Endothelial cell of umbilical vein (primary cell): Measurements from ENCODE around the gene SIRPA. TPM values are rescaled to one million over a fixed set of nuclear protein-coding genes. Genes with fewer than 3 reads are reported as not detected.

Experiments used
- BruUV-seq: library from RNA; stranded (reverse); fragments of 400-500 nt; replicated peaks from 2 replicates; lab custom pipeline; 2021; lab: Mats Ljungman, UMichigan
- CTCF ChIA-PET: fragments of 300-600, 350-600 bp; sonication (Branson Sonifier 250); formaldehyde crosslinking; loops from one replicate; lab custom pipeline; 2021; ENCODE audit warnings: antibody characterized with exemption, inconsistent platforms; lab: Charles Lee
- POLR2A ChIA-PET: fragments of 300-600, 350-600 bp; sonication (Branson Sonifier 250); formaldehyde crosslinking; loops from one replicate; lab custom pipeline; 2021; ENCODE audit warnings: antibody characterized with exemption, inconsistent platforms; lab: Charles Lee
- DNase-seq: peaks from one replicate; pipeline ENCODE4 v3.0.0-alpha.2; 2011; ENCODE audit warnings: low read depth, low spot score
- FAIRE-seq: peaks from 2 replicates; lab custom pipeline; 2011; peaks lifted over from hg19 to GRCh38; lab: Jason Lieb, UNC
- H2AFZ ChIP-seq: 2 replicates; pipeline ENCODE4 v1.6.0; 2012; ENCODE audit warnings: low read depth, low read length, control low read depth, inconsistent platforms
- H3K27ac ChIP-seq: 2 replicates; pipeline ENCODE4 v1.5.1; 2011; ENCODE audit warnings: low read depth, mild to moderate bottlenecking, control low read depth, low read length, moderate library complexity; ENCODE audit not compliant: insufficient read depth
- H3K27me3 ChIP-seq, 2 experiments: 2 replicates each; pipeline versions ENCODE4 v1.6.0 to v1.6.1; 2011; ENCODE audit warnings: low read length in 2 of 2, mixed read lengths in 1 of 2; ENCODE audit not compliant: control insufficient read depth in 2 of 2, insufficient read depth in 2 of 2
- H3K36me3 ChIP-seq, 2 experiments: 2 replicates in 1 of 2; 3 replicates in 1 of 2; pipeline ENCODE4 v1.5.1; 2011; ENCODE audit warnings: low read length in 2 of 2, mild to moderate bottlenecking in 1 of 2, moderate library complexity in 1 of 2; ENCODE audit not compliant: control insufficient read depth in 2 of 2, insufficient read depth in 2 of 2; ENCODE audit errors: extremely low read depth in 1 of 2
- H3K4me1 ChIP-seq: 3 replicates; pipeline ENCODE4 v1.5.1; 2011; ENCODE audit warnings: mild to moderate bottlenecking, low read length; ENCODE audit not compliant: control insufficient read depth, insufficient read depth; ENCODE audit errors: extremely low read depth
- H3K4me2 ChIP-seq: 2 replicates; pipeline ENCODE4 v1.6.1; 2011; ENCODE audit warnings: low read length, control low read depth, mixed read lengths; ENCODE audit not compliant: insufficient read depth
- H3K4me3 ChIP-seq, 3 experiments: fragments of 200-600 bp in 1 of 3; sonication (generic), shearing (Covaris generic) in 1 of 3; replicated peaks in 1 of 3; 2 replicates each; pipeline ENCODE4 v1.5.1; 2011 to 2016; ENCODE audit warnings: control low read depth in 3 of 3, low read length in 3 of 3, mild to moderate bottlenecking in 2 of 3, inconsistent platforms in 1 of 3, low read depth in 1 of 3, moderate library complexity in 1 of 3; ENCODE audit not compliant: insufficient read depth in 1 of 3
- H3K79me2 ChIP-seq: 2 replicates; pipeline ENCODE4 v1.6.0; 2012; ENCODE audit warnings: low read length, inconsistent platforms; ENCODE audit not compliant: control insufficient read depth, insufficient read depth
- H3K9ac ChIP-seq: replicated peaks from 2 replicates; pipeline ENCODE3; 2011; ENCODE audit warnings: low read length, control low read depth; ENCODE audit not compliant: insufficient read depth; ENCODE audit errors: extremely low read depth
- H3K9me1 ChIP-seq: replicated peaks from 3 replicates; pipeline ENCODE4 v1.6.0; 2011; ENCODE audit warnings: mild to moderate bottlenecking, low read length; ENCODE audit not compliant: control insufficient read depth, insufficient read depth; ENCODE audit errors: extremely low read depth
- H3K9me3 ChIP-seq: replicated peaks from 2 replicates; pipeline ENCODE4 v1.5.1; 2012; ENCODE audit warnings: low read length, inconsistent platforms; ENCODE audit not compliant: control insufficient read depth, insufficient read depth
- H4K20me1 ChIP-seq: replicated peaks from 2 replicates; pipeline ENCODE3; 2011; ENCODE audit warnings: mild to moderate bottlenecking, low read length; ENCODE audit not compliant: control insufficient read depth, insufficient read depth; ENCODE audit errors: extremely low read depth
- CTCF ChIP-seq, 2 donors: IDR thresholded peaks; 1 replicate in 1 of 2; 2 replicates in 1 of 2; pipeline ENCODE4 v1.5.1; 2011; ENCODE audit warnings: low read length in 2 of 2, mild to moderate bottlenecking in 2 of 2, moderate library complexity in 2 of 2, control low read depth in 1 of 2, inconsistent platforms in 1 of 2, low read depth in 1 of 2; ENCODE audit not compliant: insufficient read depth in 1 of 2; ENCODE audit errors: extremely low read depth in 1 of 2
- EZH2 ChIP-seq: IDR thresholded peaks from 2 replicates; pipeline ENCODE4 v1.6.1; 2012; ENCODE audit warnings: borderline replicate concordance, low read depth, mild to moderate bottlenecking, moderate library complexity, low read length, inconsistent platforms; ENCODE audit not compliant: severe bottlenecking
- FOS ChIP-seq: IDR thresholded peaks from 2 replicates; pipeline ENCODE4 v1.6.1; 2011; ENCODE audit warnings: mild to moderate bottlenecking, low read length, moderate library complexity, borderline replicate concordance; ENCODE audit not compliant: insufficient read depth
- GATA2 ChIP-seq: IDR thresholded peaks from 2 replicates; pipeline ENCODE4 v1.7.0; 2011; ENCODE audit warnings: low read depth, mild to moderate bottlenecking, moderate library complexity, mixed read lengths, low read length; ENCODE audit not compliant: insufficient read length, insufficient read depth
- JUN ChIP-seq: IDR thresholded peaks from 2 replicates; pipeline ENCODE4 v1.6.1; 2011; ENCODE audit warnings: borderline replicate concordance, low read depth; ENCODE audit not compliant: insufficient read length, insufficient read depth
- MAX ChIP-seq: IDR thresholded peaks from 2 replicates; pipeline ENCODE4 v1.6.1; 2011; ENCODE audit not compliant: insufficient read depth, insufficient read length
- MYC ChIP-seq: IDR thresholded peaks from one replicate; pipeline ENCODE4 v1.6.1; 2011; ENCODE audit warnings: mild to moderate bottlenecking, low read depth, low read length
- POLR2A ChIP-seq: IDR thresholded peaks from 2 replicates; pipeline ENCODE4 v1.6.1; 2012; ENCODE audit warnings: low read depth, mild to moderate bottlenecking, control low read depth, low read length
- POLR2AphosphoS5 ChIP-seq: IDR thresholded peaks from 2 replicates; pipeline ENCODE4 v1.6.1; 2012; ENCODE audit warnings: low read depth, mild to moderate bottlenecking, control low read depth, low read length, moderate library complexity; ENCODE audit not compliant: insufficient read depth
- dilution Hi-C: fragments of 300-500 bp; cut with MboI; formaldehyde crosslinking; loops from one replicate; pipeline ENCODE4 v1.15.0; 2019; ENCODE audit warnings: low sequenced_read_pairs; ENCODE audit not compliant: extremely low pct_ligation_motif_present
- intact Hi-C: fragments of 100-400 bp; cut with micrococcal nuclease; formaldehyde crosslinking; loops from one replicate; pipeline ENCODE4 v1.10.0; 2022
- polyA plus RNA-seq, 4 experiments: library from polyadenylated mRNA; depleted of rRNA in 3 of 4; stranded (reverse) in 3 of 4; unstranded in 1 of 4; fragments of >200 nt; gene quantifications; 2 replicates each; pipeline versions ENCODE4 v1.2.1 to v1.2.3, GENCODE V29; 2011 to 2012; ENCODE audit warnings: missing spikeins in 1 of 4
- total RNA-seq: library from RNA; stranded (reverse); gene quantifications from 2 replicates; pipeline ENCODE4 v1.2.3, GENCODE V29; 2021

SIRPA gene
- total and polyA plus RNA-seq, 2 donors (not counting 3 experiments of a cell fraction or from before 2014, with no cell fraction given) = 29.9 to 59.2 TPM

- Histone ChIP-seq H3K36me3 (no peaks in the 10 kb centered on the region), H3K79me2 (no peaks in the 10 kb centered on the region), H3K9ac (no peak overlapping the region), H3K9me1 (no peaks in the 10 kb centered on the region), H3K9me3 (no peaks in the 10 kb centered on the region), H3K4me2 (no peak overlapping the region), H2AFZ (no peak overlapping the region), H3K27me3 (peaks cover 16 to 25% of the 10 kb centered on the region in 2 experiments), H3K27ac (no peak overlapping the region), H3K4me1 (no peaks in the 10 kb centered on the region), H4K20me1 (no peaks in the 10 kb centered on the region), H3K4me3 (no peak overlapping the region)
- FAIRE-seq (no peak), DNase-seq (no peak)
- dilution Hi-C loops (no loop called here), intact Hi-C loops (no loop called here)
- TF ChIP-seq JUN (no peak), CTCF (IDR thresholded peaks at IDR 0.05; ENCODE audit: extremely low read depth in 1 of 2, insufficient read depth in 1 of 2, low read depth in 1 of 2, low read length in 2 of 2) (no peak), POLR2A (no peak), FOS (no peak), MAX (no peak), GATA2 (no peak), MYC (no peak), EZH2 (no peak), POLR2AphosphoS5 (no peak)
- ChIA-PET CTCF (interaction anchor here (1.0 to 1.1 kb wide), 2 partner anchors 7 to 13 kb away, joined by 3 read pairs; no protein-coding TSS in a partner anchor), POLR2A (no interaction called here)
- no TSS peak for BruUV-seq
Observed at GRCh38 chr20:1959156-1959555, 63.9 kb downstream of the SIRPA start.
